PC-9 (cell line): ENCODE data around the gene SLC17A3.

ENCODE experiments used
- CTCF ChIP-seq: fragments of 200-600 bp; sonication (generic); conservative IDR thresholded peaks from 2 replicates; pipeline ENCODE4 v1.6.1; 2017; ENCODE audit warnings: mixed run types, antibody characterized with exemption, mild to moderate bottlenecking, moderate library complexity
- EZH2 ChIP-seq: fragments of 200-600 bp; sonication (generic); IDR thresholded peaks from 2 replicates; pipeline ENCODE4 v1.8.0; 2017; ENCODE audit warnings: antibody characterized with exemption, low read depth

GRCh38 chr6:25919657-25920056 is 45.6 kb upstream of the SLC17A3 start:
- TF ChIP-seq EZH2 (no peak), CTCF (no peak)
